ENCODE results near the gene RBM4B. TPM values are rescaled to one million over a fixed set of nuclear protein-coding genes. Genes with fewer than 3 reads are reported as not detected.

Gene RBM4B
- total RNA-seq, 1 donor from 2014 or later: 29.3 TPM

- Mint-ChIP-seq H3K36me3 (ENCODE audit: low read depth, unreplicated experiment) (peaks cover 33% of the 10 kb centered on the region), H3K4me1 (ENCODE audit: unreplicated experiment) (no peaks in the 10 kb centered on the region), H3K9me3 (ENCODE audit: unreplicated experiment) (no peaks in the 10 kb centered on the region), H3K27me3 (ENCODE audit: unreplicated experiment) (peaks cover 5% of the 10 kb centered on the region), H3K27ac (ENCODE audit: unreplicated experiment) (no peak overlapping the region), H3K4me3 (ENCODE audit: unreplicated experiment) (no peak overlapping the region)
- DNase-seq (ENCODE audit: low spot score): no peak
- TF ChIP-seq CTCF (IDR thresholded peaks at IDR 0.05; ENCODE audit: unreplicated experiment): no peak
Measured at GRCh38 chr11:66707486-66707885, 29.8 kb upstream of the RBM4B start.

- Mint-ChIP-seq H3K27me3 (ENCODE audit: unreplicated experiment) (peaks cover 5% of the 10 kb centered on the region), H3K9me3 (ENCODE audit: unreplicated experiment) (no peaks in the 10 kb centered on the region), H3K4me3 (ENCODE audit: unreplicated experiment) (peak overlapping the region; percentile 31), H3K36me3 (ENCODE audit: low read depth, unreplicated experiment) (peaks cover 33% of the 10 kb centered on the region), H3K27ac (ENCODE audit: unreplicated experiment) (no peak overlapping the region), H3K4me1 (ENCODE audit: unreplicated experiment) (no peaks in the 10 kb centered on the region)
- DNase-seq (ENCODE audit: low spot score): no peak
- no peak for TF ChIP-seq CTCF (IDR thresholded peaks at IDR 0.05; ENCODE audit: unreplicated experiment)
Measured at GRCh38 chr11:66706989-66707388, 29.3 kb upstream of the RBM4B start.

- DNase-seq (ENCODE audit: low spot score): no peak
- Mint-ChIP-seq H3K27me3 (ENCODE audit: unreplicated experiment) (peaks cover 5% of the 10 kb centered on the region), H3K4me1 (ENCODE audit: unreplicated experiment) (no peaks in the 10 kb centered on the region), H3K27ac (ENCODE audit: unreplicated experiment) (no peak overlapping the region), H3K9me3 (ENCODE audit: unreplicated experiment) (no peaks in the 10 kb centered on the region), H3K36me3 (ENCODE audit: low read depth, unreplicated experiment) (peaks cover 34% of the 10 kb centered on the region), H3K4me3 (ENCODE audit: unreplicated experiment) (peak overlapping the region; percentile 29)
- no peak for TF ChIP-seq CTCF (IDR thresholded peaks at IDR 0.05; ENCODE audit: unreplicated experiment)
Measured at GRCh38 chr11:66705587-66706335, 28.1 kb upstream of the RBM4B start.

GRCh38 chr11:66704659-66705360 lies 27.1 kb upstream of the RBM4B start:
- no peak for DNase-seq (ENCODE audit: low spot score)
- Mint-ChIP-seq H3K4me1 (ENCODE audit: unreplicated experiment) (no peaks in the 10 kb centered on the region), H3K4me3 (ENCODE audit: unreplicated experiment) (no peak overlapping the region), H3K9me3 (ENCODE audit: unreplicated experiment) (no peaks in the 10 kb centered on the region), H3K27ac (ENCODE audit: unreplicated experiment) (no peak overlapping the region), H3K36me3 (ENCODE audit: low read depth, unreplicated experiment) (peaks cover 35% of the 10 kb centered on the region), H3K27me3 (ENCODE audit: unreplicated experiment) (peaks cover 6% of the 10 kb centered on the region)
- no peak for TF ChIP-seq CTCF (IDR thresholded peaks at IDR 0.05; ENCODE audit: unreplicated experiment)

All from endothelial cell (in vitro differentiated cells).